Gastrocnemius medialis (tissue), 4 donors: ENCODE data around the gene TADA3.

Experiments
- POLR2A ChIP-seq, 2 donors: fragments of 450-650 bp; IDR thresholded peaks; one replicate each; pipeline ENCODE4 v1.6.1; 2017; ENCODE audit warnings: antibody characterized with exemption in 2 of 2, mild to moderate bottlenecking in 2 of 2, moderate library complexity in 2 of 2
- TF ChIP-seq, protein P1 (sequence below), 5 experiments: fragments of 450-650 bp in 3 of 5; fragments of 200-600 bp in 2 of 5; sonication (generic) in 2 of 5; IDR thresholded peaks in 4 of 5; conservative IDR thresholded peaks in 1 of 5; 1 replicate in 4 of 5; 2 replicates in 1 of 5; pipeline ENCODE4 v1.5.1; 2016 to 2019; ENCODE audit warnings: antibody characterized with exemption in 5 of 5, mild to moderate bottlenecking in 3 of 5, moderate library complexity in 3 of 5

DNA sequence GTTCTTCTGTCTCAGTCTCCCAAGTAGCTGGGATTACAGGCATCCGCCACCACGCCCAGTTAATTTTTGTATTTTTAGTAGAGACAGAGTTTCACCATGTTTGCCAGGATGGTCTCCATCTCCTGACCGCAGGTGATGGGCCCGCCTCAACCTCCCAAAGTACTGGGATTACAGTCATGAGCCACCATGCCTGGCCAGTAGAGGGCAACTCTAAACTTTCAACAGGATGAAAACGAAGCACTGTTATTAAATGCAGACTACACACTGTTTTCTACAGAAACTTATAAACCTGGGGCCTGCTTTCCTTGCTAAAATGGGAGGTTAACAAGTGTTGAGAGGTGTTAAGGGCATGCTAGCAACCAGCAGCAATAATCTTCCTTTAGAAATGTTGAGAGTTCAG is 8.3 kb upstream of the TADA3 start:
- TF ChIP-seq, protein P1, sequence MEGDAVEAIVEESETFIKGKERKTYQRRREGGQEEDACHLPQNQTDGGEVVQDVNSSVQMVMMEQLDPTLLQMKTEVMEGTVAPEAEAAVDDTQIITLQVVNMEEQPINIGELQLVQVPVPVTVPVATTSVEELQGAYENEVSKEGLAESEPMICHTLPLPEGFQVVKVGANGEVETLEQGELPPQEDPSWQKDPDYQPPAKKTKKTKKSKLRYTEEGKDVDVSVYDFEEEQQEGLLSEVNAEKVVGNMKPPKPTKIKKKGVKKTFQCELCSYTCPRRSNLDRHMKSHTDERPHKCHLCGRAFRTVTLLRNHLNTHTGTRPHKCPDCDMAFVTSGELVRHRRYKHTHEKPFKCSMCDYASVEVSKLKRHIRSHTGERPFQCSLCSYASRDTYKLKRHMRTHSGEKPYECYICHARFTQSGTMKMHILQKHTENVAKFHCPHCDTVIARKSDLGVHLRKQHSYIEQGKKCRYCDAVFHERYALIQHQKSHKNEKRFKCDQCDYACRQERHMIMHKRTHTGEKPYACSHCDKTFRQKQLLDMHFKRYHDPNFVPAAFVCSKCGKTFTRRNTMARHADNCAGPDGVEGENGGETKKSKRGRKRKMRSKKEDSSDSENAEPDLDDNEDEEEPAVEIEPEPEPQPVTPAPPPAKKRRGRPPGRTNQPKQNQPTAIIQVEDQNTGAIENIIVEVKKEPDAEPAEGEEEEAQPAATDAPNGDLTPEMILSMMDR (IDR thresholded peaks at IDR 0.05 in 4 of 5, conservative IDR thresholded peaks at IDR 0.05 in 1 of 5), result peak in 1 of 5 experiments; percentile 9
- TF ChIP-seq POLR2A (IDR thresholded peaks at IDR 0.05), result no peak
